Tibial nerve (tissue), 4 donors: ENCODE measurements around the gene GATA5.

ENCODE experiments used
- CTCF ChIP-seq, 5 experiments: fragments of 200-600 bp in 3 of 5; fragments of 450-650 bp in 2 of 5; sonication (generic) in 3 of 5; IDR thresholded peaks; one replicate each; pipeline ENCODE4 v1.5.1; 2016 to 2019; ENCODE audit warnings: antibody characterized with exemption in 5 of 5, mild to moderate bottlenecking in 3 of 5, moderate library complexity in 2 of 5
- EP300 ChIP-seq, 2 donors: sonication (generic); formaldehyde crosslinking; IDR thresholded peaks; one replicate each; pipeline ENCODE4 v1.6.1; 2017; ENCODE audit warnings: antibody characterized with exemption in 2 of 2, mild to moderate bottlenecking in 1 of 2
- POLR2A ChIP-seq, 2 donors: fragments of 450-650 bp; IDR thresholded peaks; one replicate each; pipeline ENCODE4 v1.6.1; 2017; ENCODE audit warnings: antibody characterized with exemption in 2 of 2, mild to moderate bottlenecking in 2 of 2, moderate library complexity in 2 of 2

- TF ChIP-seq CTCF (IDR thresholded peaks at IDR 0.05): no peak
- no peak for TF ChIP-seq POLR2A (IDR thresholded peaks at IDR 0.05)
- no peak for TF ChIP-seq EP300 (IDR thresholded peaks at IDR 0.05)
Observed at GRCh38 chr20:62427172-62428001, 48.4 kb downstream of the GATA5 start, which contains the start of gene RBBP8NL.
